ENCODE measurements around the gene ATP2C2. TPM values are rescaled to one million over a fixed set of nuclear protein-coding genes. Genes with fewer than 3 reads are reported as not detected.

The ATP2C2 gene
- total RNA-seq, 1 experiment from 2014 or later: 20.3 TPM

GRCh38 chr16:84323606-84324005, 44.7 kb upstream of the ATP2C2 start (continued):
- TF ChIP-seq REST (IDR thresholded peaks at IDR 0.05; ENCODE audit: low read depth) (no peak), SP1 (IDR thresholded peaks at IDR 0.05; ENCODE audit: low read depth) (no peak), ATF3 (IDR thresholded peaks at IDR 0.05) (no peak), POLR2AphosphoS5 (IDR thresholded peaks at IDR 0.05; ENCODE audit: low read depth, low read length) (no peak), ZBTB33 (IDR thresholded peaks at IDR 0.05; ENCODE audit: extremely low read depth, insufficient replicate concordance, low read length) (no peak), EZH2 (IDR thresholded peaks at IDR 0.05) (no peak)

All from HCT116 (cell line).